Measurements from ENCODE around the gene RAB5B. TPM values are rescaled to one million over a fixed set of nuclear protein-coding genes. Genes with fewer than 3 reads are reported as not detected.

RAB5B gene
- total RNA-seq, 1 experiment from 2014 or later = 44.5 TPM

DNA sequence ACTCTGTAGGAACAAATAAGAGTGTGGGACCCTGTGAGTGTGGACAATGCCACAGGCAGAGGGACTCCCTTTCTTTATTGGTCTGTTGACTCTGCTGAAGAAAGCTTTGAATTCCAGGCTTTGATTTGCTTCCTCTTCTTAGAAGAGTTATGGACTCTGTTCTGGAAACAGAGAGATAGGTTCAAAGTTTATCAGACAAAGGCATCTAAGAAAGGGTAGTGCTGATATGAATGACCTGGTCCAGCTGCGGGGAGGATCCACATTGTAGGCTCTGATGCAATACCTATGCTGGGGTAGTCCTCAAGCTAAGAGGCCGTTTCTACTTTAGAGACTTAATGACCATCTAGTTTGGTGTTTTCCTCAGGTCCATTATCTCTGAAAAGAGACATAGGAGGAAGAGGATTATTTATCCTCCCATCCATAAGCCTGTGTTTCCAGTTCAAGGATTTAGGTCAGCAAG lies 36.3 kb downstream of the RAB5B start:
- TF ChIP-seq JUND (IDR thresholded peaks at IDR 0.05) = no peak
- TF ChIP-seq, protein P1, sequence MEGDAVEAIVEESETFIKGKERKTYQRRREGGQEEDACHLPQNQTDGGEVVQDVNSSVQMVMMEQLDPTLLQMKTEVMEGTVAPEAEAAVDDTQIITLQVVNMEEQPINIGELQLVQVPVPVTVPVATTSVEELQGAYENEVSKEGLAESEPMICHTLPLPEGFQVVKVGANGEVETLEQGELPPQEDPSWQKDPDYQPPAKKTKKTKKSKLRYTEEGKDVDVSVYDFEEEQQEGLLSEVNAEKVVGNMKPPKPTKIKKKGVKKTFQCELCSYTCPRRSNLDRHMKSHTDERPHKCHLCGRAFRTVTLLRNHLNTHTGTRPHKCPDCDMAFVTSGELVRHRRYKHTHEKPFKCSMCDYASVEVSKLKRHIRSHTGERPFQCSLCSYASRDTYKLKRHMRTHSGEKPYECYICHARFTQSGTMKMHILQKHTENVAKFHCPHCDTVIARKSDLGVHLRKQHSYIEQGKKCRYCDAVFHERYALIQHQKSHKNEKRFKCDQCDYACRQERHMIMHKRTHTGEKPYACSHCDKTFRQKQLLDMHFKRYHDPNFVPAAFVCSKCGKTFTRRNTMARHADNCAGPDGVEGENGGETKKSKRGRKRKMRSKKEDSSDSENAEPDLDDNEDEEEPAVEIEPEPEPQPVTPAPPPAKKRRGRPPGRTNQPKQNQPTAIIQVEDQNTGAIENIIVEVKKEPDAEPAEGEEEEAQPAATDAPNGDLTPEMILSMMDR (IDR thresholded peaks at IDR 0.05 in 2 of 3, conservative IDR thresholded peaks at IDR 0.05 in 1 of 3; ENCODE audit: borderline replicate concordance in 1 of 3, insufficient read depth in 1 of 3, low read depth in 2 of 3, low read length in 2 of 3) = no peak
- no peak for TF ChIP-seq POLR2AphosphoS5 (IDR thresholded peaks at IDR 0.05; ENCODE audit: low read depth, low read length)
- TF ChIP-seq FOSL1 (IDR thresholded peaks at IDR 0.05; ENCODE audit: low read depth) = no peak
- no peak for TF ChIP-seq SRF (IDR thresholded peaks at IDR 0.05; ENCODE audit: low read depth)
- TF ChIP-seq POLR2A (IDR thresholded peaks at IDR 0.05; ENCODE audit: borderline replicate concordance, extremely low read depth, insufficient read depth, insufficient read length) = no peak
- no peak for TF ChIP-seq ELF1 (IDR thresholded peaks at IDR 0.05; ENCODE audit: borderline replicate concordance, low read depth)
- no peak for TF ChIP-seq TCF7L2 (IDR thresholded peaks at IDR 0.05; ENCODE audit: borderline replicate concordance, extremely low read depth, insufficient read depth, insufficient read length)
- no peak for TF ChIP-seq SIN3A (IDR thresholded peaks at IDR 0.05; ENCODE audit: low read depth)
- TF ChIP-seq, protein P2, sequence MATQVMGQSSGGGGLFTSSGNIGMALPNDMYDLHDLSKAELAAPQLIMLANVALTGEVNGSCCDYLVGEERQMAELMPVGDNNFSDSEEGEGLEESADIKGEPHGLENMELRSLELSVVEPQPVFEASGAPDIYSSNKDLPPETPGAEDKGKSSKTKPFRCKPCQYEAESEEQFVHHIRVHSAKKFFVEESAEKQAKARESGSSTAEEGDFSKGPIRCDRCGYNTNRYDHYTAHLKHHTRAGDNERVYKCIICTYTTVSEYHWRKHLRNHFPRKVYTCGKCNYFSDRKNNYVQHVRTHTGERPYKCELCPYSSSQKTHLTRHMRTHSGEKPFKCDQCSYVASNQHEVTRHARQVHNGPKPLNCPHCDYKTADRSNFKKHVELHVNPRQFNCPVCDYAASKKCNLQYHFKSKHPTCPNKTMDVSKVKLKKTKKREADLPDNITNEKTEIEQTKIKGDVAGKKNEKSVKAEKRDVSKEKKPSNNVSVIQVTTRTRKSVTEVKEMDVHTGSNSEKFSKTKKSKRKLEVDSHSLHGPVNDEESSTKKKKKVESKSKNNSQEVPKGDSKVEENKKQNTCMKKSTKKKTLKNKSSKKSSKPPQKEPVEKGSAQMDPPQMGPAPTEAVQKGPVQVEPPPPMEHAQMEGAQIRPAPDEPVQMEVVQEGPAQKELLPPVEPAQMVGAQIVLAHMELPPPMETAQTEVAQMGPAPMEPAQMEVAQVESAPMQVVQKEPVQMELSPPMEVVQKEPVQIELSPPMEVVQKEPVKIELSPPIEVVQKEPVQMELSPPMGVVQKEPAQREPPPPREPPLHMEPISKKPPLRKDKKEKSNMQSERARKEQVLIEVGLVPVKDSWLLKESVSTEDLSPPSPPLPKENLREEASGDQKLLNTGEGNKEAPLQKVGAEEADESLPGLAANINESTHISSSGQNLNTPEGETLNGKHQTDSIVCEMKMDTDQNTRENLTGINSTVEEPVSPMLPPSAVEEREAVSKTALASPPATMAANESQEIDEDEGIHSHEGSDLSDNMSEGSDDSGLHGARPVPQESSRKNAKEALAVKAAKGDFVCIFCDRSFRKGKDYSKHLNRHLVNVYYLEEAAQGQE (IDR thresholded peaks at IDR 0.05; ENCODE audit: low read depth) = no peak
- TF ChIP-seq YY1 (IDR thresholded peaks at IDR 0.05; ENCODE audit: extremely low read depth, insufficient replicate concordance, low read depth, low read length) = no peak
- TF ChIP-seq, protein P3, sequence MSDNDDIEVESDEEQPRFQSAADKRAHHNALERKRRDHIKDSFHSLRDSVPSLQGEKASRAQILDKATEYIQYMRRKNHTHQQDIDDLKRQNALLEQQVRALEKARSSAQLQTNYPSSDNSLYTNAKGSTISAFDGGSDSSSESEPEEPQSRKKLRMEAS (IDR thresholded peaks at IDR 0.05) = no peak
- no peak overlapping the region for H3K4me3 ChIP-seq (replicated peaks in 1 of 2; ENCODE audit: low read depth in 1 of 2, low read length in 2 of 2)
- ChIA-PET RAD21 (ENCODE audit: low non-redundant PET in 1 of 2, low total read pairs in 2 of 2, uncharacterized antibody in 2 of 2, unreplicated experiment in 2 of 2) (no interaction called here), CTCF (interaction anchor here (7.2 kb wide), 1 partner anchor 14 kb away, joined by 48 read pairs; the partner anchor contains the start of gene SUOX), POLR2A (interaction anchor here (0.7 kb wide), 1 partner anchor 35 kb away, joined by 4 read pairs; no protein-coding TSS in a partner anchor)
- H3K9me3 ChIP-seq (ENCODE audit: control insufficient read depth in 1 of 2, insufficient read depth in 1 of 2, low read depth in 1 of 2, low read length in 2 of 2) = no peaks in the 10 kb centered on the region
- H3K9ac ChIP-seq (ENCODE audit: low read length) = no peak overlapping the region
- H3K36me3 ChIP-seq (ENCODE audit: control insufficient read depth in 1 of 2, insufficient read depth in 2 of 2, low read length in 2 of 2) = 0 out of 4 replicates have a peak, but pooled peaks cover 0 to under 1% of the 10 kb centered on the region in 2 experiments
- intact Hi-C loops (cut with micrococcal nuclease) = no loop called here
- H4K20me1 ChIP-seq (ENCODE audit: insufficient read depth) = no peaks in the 10 kb centered on the region
- no peaks in the 10 kb centered on the region for H3K79me2 ChIP-seq (ENCODE audit: insufficient read depth, low read length)
- DNase-seq (ENCODE audit: low read depth, low spot score) (no peak), ATAC-seq (no peak)
- no peak overlapping the region for H3K4me2 ChIP-seq (ENCODE audit: low read length)
- no peak overlapping the region for H2AFZ ChIP-seq (ENCODE audit: low read depth, low read length, poor library complexity, severe bottlenecking)
- no peak overlapping the region for H3K27ac ChIP-seq (ENCODE audit: low read depth, low read length)
- BruUV-seq (replicated peaks) = TSS peak; percentile 40
- peaks cover 16 to 27% of the 10 kb centered on the region in 2 experiments for H3K4me1 ChIP-seq (ENCODE audit: control insufficient read depth in 1 of 2, insufficient read depth in 2 of 2, low read length in 2 of 2)
- H3K27me3 ChIP-seq (ENCODE audit: insufficient read depth, low read length) = no peaks in the 10 kb centered on the region
- no peaks in the 10 kb centered on the region for H3K9me2 ChIP-seq (ENCODE audit: insufficient read depth)
